ENCODE data around the gene SPIN1.

DNA sequence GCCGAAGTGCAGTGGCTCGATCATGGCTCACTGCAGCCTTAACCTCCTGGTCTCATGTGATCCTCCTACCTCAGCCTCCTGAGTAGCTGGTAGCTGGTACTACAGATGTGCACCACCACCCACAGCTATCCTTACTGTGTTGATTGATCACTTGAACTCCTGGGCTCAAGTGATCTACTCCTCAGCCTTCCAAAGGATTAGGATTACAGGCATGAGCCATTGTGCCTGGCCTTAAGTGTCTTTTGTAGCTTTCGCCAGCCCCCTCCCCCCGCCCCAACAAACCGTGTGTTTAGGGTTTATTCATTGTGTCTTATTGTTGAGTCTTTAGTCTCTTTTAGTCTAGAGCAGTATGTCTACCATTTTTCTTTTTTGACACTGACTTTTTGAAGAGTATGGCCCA lies 33.1 kb downstream of the SPIN1 start:
- TF ChIP-seq POLR2A (IDR thresholded peaks at IDR 0.05): no peak
- TF ChIP-seq, protein P1, sequence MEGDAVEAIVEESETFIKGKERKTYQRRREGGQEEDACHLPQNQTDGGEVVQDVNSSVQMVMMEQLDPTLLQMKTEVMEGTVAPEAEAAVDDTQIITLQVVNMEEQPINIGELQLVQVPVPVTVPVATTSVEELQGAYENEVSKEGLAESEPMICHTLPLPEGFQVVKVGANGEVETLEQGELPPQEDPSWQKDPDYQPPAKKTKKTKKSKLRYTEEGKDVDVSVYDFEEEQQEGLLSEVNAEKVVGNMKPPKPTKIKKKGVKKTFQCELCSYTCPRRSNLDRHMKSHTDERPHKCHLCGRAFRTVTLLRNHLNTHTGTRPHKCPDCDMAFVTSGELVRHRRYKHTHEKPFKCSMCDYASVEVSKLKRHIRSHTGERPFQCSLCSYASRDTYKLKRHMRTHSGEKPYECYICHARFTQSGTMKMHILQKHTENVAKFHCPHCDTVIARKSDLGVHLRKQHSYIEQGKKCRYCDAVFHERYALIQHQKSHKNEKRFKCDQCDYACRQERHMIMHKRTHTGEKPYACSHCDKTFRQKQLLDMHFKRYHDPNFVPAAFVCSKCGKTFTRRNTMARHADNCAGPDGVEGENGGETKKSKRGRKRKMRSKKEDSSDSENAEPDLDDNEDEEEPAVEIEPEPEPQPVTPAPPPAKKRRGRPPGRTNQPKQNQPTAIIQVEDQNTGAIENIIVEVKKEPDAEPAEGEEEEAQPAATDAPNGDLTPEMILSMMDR (IDR thresholded peaks at IDR 0.05): no peak

Measured in tibial nerve (tissue), 3 donors.